GM12878 (cell line): ENCODE data around the gene LMTK2. TPM values are rescaled to one million over a fixed set of nuclear protein-coding genes. Genes with fewer than 3 reads are reported as not detected.

Experiments
- ATAC-seq: fragments of 200-7000 bp; cut with Tn5 transposase; 3 replicates; pipeline ENCODE4 v1.9.1; 2020; ENCODE audit warnings: mild to moderate bottlenecking, moderate library complexity
- BruUV-seq: library from RNA; stranded (reverse); fragments of 400-500 nt; replicated peaks from 2 replicates; lab custom pipeline; 2021; lab: Mats Ljungman, UMichigan
- CTCF ChIA-PET: fragments of 300-600 bp; sonication (Branson Sonifier 250); formaldehyde crosslinking; extraction: SDS; loops from one replicate; lab custom pipeline; 2021; ENCODE audit warnings: inconsistent platforms; lab: Yijun Ruan, JAX
- POLR2A ChIA-PET: fragments of 350-600 bp; formaldehyde crosslinking; extraction: SDS; loops from one replicate; lab custom pipeline; 2021; ENCODE audit warnings: inconsistent platforms; lab: Charles Lee
- RAD21 ChIA-PET: fragments of 300-600 bp; sonication (Branson Sonifier 250); formaldehyde crosslinking; loops from one replicate; lab custom pipeline; 2023; ENCODE audit warnings: antibody characterized with exemption; ENCODE audit not compliant: unreplicated experiment; lab: Charles Lee
- SMC1A ChIA-PET: fragments of 300-600 bp; sonication (Branson Sonifier 250); formaldehyde crosslinking; loops from one replicate; lab custom pipeline; 2023; ENCODE audit not compliant: unreplicated experiment, uncharacterized antibody; lab: Charles Lee
- DNase-seq: peaks from one replicate; pipeline ENCODE4 v3.0.0-alpha.2; 2011; ENCODE audit warnings: low read depth, low spot score
- FAIRE-seq: peaks from 3 replicates; lab custom pipeline; 2011; peaks lifted over from hg19 to GRCh38; lab: Jason Lieb, UNC
- H2AFZ ChIP-seq: 2 replicates; pipeline ENCODE4 v1.6.0; 2011; ENCODE audit warnings: low read depth, low read length, control low read depth; ENCODE audit not compliant: control insufficient read depth
- H3K27ac ChIP-seq: 2 replicates; pipeline ENCODE4 v1.5.1; 2011; ENCODE audit warnings: control low read depth; ENCODE audit not compliant: control insufficient read depth, insufficient read depth
- H3K27me3 ChIP-seq, 2 experiments: replicated peaks in 1 of 2; 2 replicates each; pipeline versions ENCODE4 v1.6.0 to v1.6.1; 2011; ENCODE audit warnings: low read length in 1 of 2; ENCODE audit not compliant: control insufficient read depth in 2 of 2, insufficient read depth in 2 of 2
- H3K36me3 ChIP-seq, 2 experiments: 2 replicates each; pipeline ENCODE4 v1.5.1; 2011; ENCODE audit warnings: low read length in 1 of 2; ENCODE audit not compliant: control insufficient read depth in 2 of 2, insufficient read depth in 2 of 2
- H3K4me1 ChIP-seq: 2 replicates; pipeline ENCODE4 v1.6.1; 2011; ENCODE audit warnings: mild to moderate bottlenecking, low read length, moderate library complexity, mixed read lengths; ENCODE audit not compliant: control insufficient read depth, insufficient read depth
- H3K4me2 ChIP-seq: 2 replicates; pipeline ENCODE4 v1.6.0; 2011; ENCODE audit warnings: control low read depth; ENCODE audit not compliant: control insufficient read depth, insufficient read depth
- H3K4me3 ChIP-seq: fragments of 200-600 bp; sonication (generic); 2 replicates; pipeline ENCODE4 v1.5.1; 2016
- H3K79me2 ChIP-seq: 2 replicates; pipeline ENCODE4 v1.6.0; 2011; ENCODE audit warnings: low read length; ENCODE audit not compliant: control insufficient read depth, insufficient read depth
- H3K9ac ChIP-seq: 2 replicates; pipeline ENCODE4 v1.8.0; 2011; ENCODE audit warnings: low read length, control low read depth, mixed read lengths; ENCODE audit not compliant: control insufficient read depth, insufficient read depth
- H3K9me3 ChIP-seq: replicated peaks from 3 replicates; pipeline ENCODE4 v1.5.1; 2011; ENCODE audit warnings: mild to moderate bottlenecking, low read length; ENCODE audit not compliant: control insufficient read depth, insufficient read depth
- H4K20me1 ChIP-seq: 2 replicates; pipeline ENCODE4 v1.6.0; 2011; ENCODE audit not compliant: control insufficient read depth, insufficient read depth
- CUX1 ChIP-seq: IDR thresholded peaks from 2 replicates; pipeline ENCODE4 v1.6.1; 2012; ENCODE audit warnings: improper control_type of control experiment, low read depth, low read length; ENCODE audit not compliant: insufficient replicate concordance
- FOXK2 ChIP-seq: fragments of 450-650 bp; IDR thresholded peaks from 2 replicates; pipeline ENCODE4 v1.6.1; 2017; ENCODE audit warnings: mild to moderate bottlenecking, moderate library complexity
- NR2C1 ChIP-seq: fragments of 450-650 bp; IDR thresholded peaks from 2 replicates; pipeline ENCODE4 v1.6.1; 2017; ENCODE audit warnings: antibody characterized with exemption, mild to moderate bottlenecking, moderate library complexity
- NR2F1 ChIP-seq: fragments of 450-650 bp; conservative IDR thresholded peaks from 2 replicates; pipeline ENCODE4 v1.6.1; 2017; ENCODE audit warnings: mild to moderate bottlenecking
- STAT1 ChIP-seq: fragments of 450-650 bp; conservative IDR thresholded peaks from 2 replicates; pipeline ENCODE4 v1.6.1; 2014; ENCODE audit warnings: antibody characterized with exemption, mild to moderate bottlenecking
- WGBS: methylation state at CpG from one replicate; pipeline ENCODE4 v1.1.6; 2016; ENCODE audit warnings: low lambda C conversion rate; ENCODE audit not compliant: insufficient replicate concordance, insufficient coverage; ENCODE audit errors: missing lambda C conversion rate; 5-methylcytosine and 5-hydroxymethylcytosine counted together
- in situ Hi-C: fragments of 300-500 bp; cut with MboI; formaldehyde crosslinking; loops from 9 replicates; pipeline ENCODE4 v1.14.3; 2018; ENCODE audit warnings: mixed read lengths
- intact Hi-C: fragments of 100-400 bp; cut with micrococcal nuclease; formaldehyde crosslinking; loops from one replicate; pipeline ENCODE4 v1.14.2; 2022; ENCODE audit not compliant: unreplicated experiment
- polyA plus RNA-seq, 11 experiments: library from polyadenylated mRNA; depleted of rRNA in 4 of 11; unstranded in 6 of 11; stranded (reverse) in 5 of 11; fragments of >200 nt; fragmentation: Nextera tagmentation in 4 of 11; fragmentation: Illumina TruSeq in 1 of 11; extraction: Ambion mirVana in 4 of 11; extraction: Trizol in 1 of 11; gene quantifications; 1 replicate in 1 of 11; 2 replicates in 10 of 11; pipeline versions ENCODE4 v1.2.1 to v1.2.3, GENCODE V29; 2011 to 2016; ENCODE audit warnings: inconsistent platforms in 2 of 11, missing spikeins in 2 of 11, low read depth in 1 of 11
- total RNA-seq, 4 experiments: library from RNA; depleted of rRNA in 3 of 4; stranded (reverse); fragments of >200 nt in 3 of 4; fragmentation: Illumina TruSeq in 1 of 4; extraction: Trizol in 1 of 4; gene quantifications; 2 replicates each; pipeline versions ENCODE4 v1.2.1 to v1.2.3, GENCODE V29; 2013 to 2021

Gene LMTK2
- total and polyA plus RNA-seq, 10 of the 15 experiments (the other 5 are each of a cell fraction or from before 2014, with no cell fraction given), result 0.68 to 8.7 (median 4.6) TPM

DNA sequence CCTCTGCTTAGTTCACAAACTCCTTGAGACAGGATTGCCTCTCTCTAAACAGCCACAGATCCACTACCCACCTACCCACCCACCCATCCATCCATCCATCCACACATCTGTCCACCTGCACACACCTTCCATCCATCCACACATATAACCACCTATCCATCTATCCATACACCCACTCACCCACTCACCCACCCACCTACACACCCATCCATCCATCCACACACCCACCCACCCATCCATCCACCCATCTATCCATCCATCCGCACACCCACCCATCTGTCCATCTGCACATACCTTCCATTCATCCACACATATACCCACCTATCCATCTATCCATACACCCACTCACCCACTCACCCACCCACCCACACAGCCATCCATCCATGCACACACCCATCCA lies 135.7 kb downstream of the LMTK2 start (continued):
- TF ChIP-seq CUX1 (no peak), FOXK2 (no peak)

DNA sequence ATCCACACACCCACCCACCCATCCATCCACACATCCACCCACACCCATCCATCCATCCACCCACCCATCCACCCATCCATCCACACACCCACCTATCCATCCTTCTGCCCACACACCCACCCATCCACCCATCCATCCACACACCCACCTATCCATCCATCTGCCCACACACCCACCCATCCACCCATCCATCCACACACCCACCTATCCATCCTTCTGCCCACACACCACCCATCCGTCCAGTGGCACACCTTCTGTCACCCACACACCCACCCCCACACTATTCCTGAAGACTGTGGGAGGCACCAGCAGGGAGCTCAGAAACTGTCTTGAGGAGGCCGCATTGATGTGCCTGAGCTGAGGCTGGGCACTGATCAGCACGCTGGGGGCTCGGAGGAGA lies 136.3 kb downstream of the LMTK2 start:
- ATAC-seq, result no peak
- FAIRE-seq, result no peak
- ChIA-PET CTCF (no interaction called here), RAD21 (no interaction called here), SMC1A (interaction anchor here (1.4 kb wide), 1 partner anchor 74 kb away, joined by 4 read pairs; no protein-coding TSS in a partner anchor), POLR2A (no interaction called here)
- no peak overlapping the region for H3K27ac ChIP-seq
- H2AFZ ChIP-seq, result no peak overlapping the region
- WGBS, result 84% methylated on average over 3 of the region's 4 CpGs
- intact Hi-C loops, result no loop called here
- no peak overlapping the region for H3K4me3 ChIP-seq
- H3K27me3 ChIP-seq, result no peaks in the 10 kb centered on the region
- H3K4me1 ChIP-seq, result no peaks in the 10 kb centered on the region
- no peaks in the 10 kb centered on the region for H3K79me2 ChIP-seq
- H3K9me3 ChIP-seq, result no peaks in the 10 kb centered on the region
- no TSS peak for BruUV-seq
- DNase-seq, result no peak
- no peak overlapping the region for H3K4me2 ChIP-seq
- in situ Hi-C loops, result loop anchor here (5.0 kb wide), 1 partner anchor 221 kb away; no protein-coding TSS in a partner anchor
- H4K20me1 ChIP-seq, result no peaks in the 10 kb centered on the region
- H3K9ac ChIP-seq, result no peak overlapping the region
- no peaks in the 10 kb centered on the region for H3K36me3 ChIP-seq
- no peak for TF ChIP-seq STAT1
- no peak for TF ChIP-seq NR2C1
- TF ChIP-seq NR2F1, result no peak
